ENCODE results near the gene EXOC6B.
"Not testable (repeated sequence)": the region's sequence is repeated elsewhere in the genome, so short reads cannot be mapped to it uniquely, and the experiment has no call there.

The EXOC6B gene

GRCh38 chr2:72544554-72544953, 281.3 kb downstream of the EXOC6B start:
- DNase-seq (ENCODE audit: low read depth in 2 of 2): no peak

- no peak for DNase-seq (ENCODE audit: low read depth in 2 of 2)
These were observed 282.2 kb downstream of the EXOC6B start for GRCh38 chr2:72543497-72544216.

- no peak for DNase-seq (ENCODE audit: low read depth in 2 of 2)
These were observed 286.7 kb downstream of the EXOC6B start for GRCh38 chr2:72539071-72539552.

GRCh38 chr2:72538486-72538885, 287.3 kb downstream of the EXOC6B start:
- DNase-seq (ENCODE audit: low read depth in 2 of 2): no peak

GRCh38 chr2:72535586-72535985, 290.2 kb downstream of the EXOC6B start:
- DNase-seq (ENCODE audit: low read depth in 2 of 2): not testable (repeated sequence)

- DNase-seq (ENCODE audit: low read depth in 2 of 2): no peak
These were observed 292.1 kb downstream of the EXOC6B start for GRCh38 chr2:72533765-72534164.

GRCh38 chr2:72527424-72527823, 298.4 kb downstream of the EXOC6B start:
- DNase-seq (ENCODE audit: low read depth in 2 of 2): no peak

GRCh38 chr2:72526623-72527022, 299.2 kb downstream of the EXOC6B start:
- no peak for DNase-seq (ENCODE audit: low read depth in 2 of 2)

GRCh38 chr2:72524071-72524470, 301.8 kb downstream of the EXOC6B start:
- DNase-seq (ENCODE audit: low read depth in 2 of 2): no peak

- no peak for DNase-seq (ENCODE audit: low read depth in 2 of 2)
These were observed 310.1 kb downstream of the EXOC6B start for GRCh38 chr2:72515696-72516095.

- DNase-seq (ENCODE audit: low read depth in 2 of 2): no peak
These were observed 312.8 kb downstream of the EXOC6B start for GRCh38 chr2:72513011-72513410.

GRCh38 chr2:72512376-72512775, 313.5 kb downstream of the EXOC6B start:
- DNase-seq (ENCODE audit: low read depth in 2 of 2): no peak

GRCh38 chr2:72511906-72512305, 313.9 kb downstream of the EXOC6B start:
- DNase-seq (ENCODE audit: low read depth in 2 of 2): no peak

- no peak for DNase-seq (ENCODE audit: low read depth in 2 of 2)
These were observed 328.1 kb downstream of the EXOC6B start for GRCh38 chr2:72497763-72498162.

GRCh38 chr2:72496479-72496878, 329.4 kb downstream of the EXOC6B start:
- no peak for DNase-seq (ENCODE audit: low read depth in 2 of 2)

GRCh38 chr2:72494392-72494791, 331.4 kb downstream of the EXOC6B start:
- no peak for DNase-seq (ENCODE audit: low read depth in 2 of 2)

- DNase-seq (ENCODE audit: low read depth in 2 of 2): not testable (repeated sequence)
These were observed 341.2 kb downstream of the EXOC6B start for GRCh38 chr2:72484622-72485021.

- no peak for DNase-seq (ENCODE audit: low read depth in 2 of 2)
These were observed 342.5 kb downstream of the EXOC6B start for GRCh38 chr2:72483346-72483745.

GRCh38 chr2:72475246-72475645, 350.6 kb downstream of the EXOC6B start:
- no peak for DNase-seq (ENCODE audit: low read depth in 2 of 2)

GRCh38 chr2:72457801-72458516, 367.9 kb downstream of the EXOC6B start:
- no peak for DNase-seq (ENCODE audit: low read depth in 2 of 2)

- no peak for DNase-seq (ENCODE audit: low read depth in 2 of 2)
These were observed 371.6 kb downstream of the EXOC6B start for GRCh38 chr2:72454189-72454588.

- DNase-seq (ENCODE audit: low read depth in 2 of 2): no peak
These were observed 383.6 kb downstream of the EXOC6B start for GRCh38 chr2:72442270-72442669.

- no peak for DNase-seq (ENCODE audit: low read depth in 2 of 2)
These were observed 385.9 kb downstream of the EXOC6B start for GRCh38 chr2:72439892-72440291.
